Suprapubic skin (tissue), 3 donors: Measurements from ENCODE around the gene NDUFB11.

Source experiments
- CTCF ChIP-seq, 2 donors: fragments of 200-600 bp in 1 of 2; fragments of 450-650 bp in 1 of 2; sonication (generic) in 1 of 2; IDR thresholded peaks; one replicate each; pipeline ENCODE4 v1.5.1; 2016 to 2019; ENCODE audit warnings: antibody characterized with exemption in 2 of 2, mild to moderate bottlenecking in 1 of 2, moderate library complexity in 1 of 2
- EP300 ChIP-seq: sonication (generic); formaldehyde crosslinking; IDR thresholded peaks from one replicate; pipeline ENCODE4 v1.6.1; 2017; ENCODE audit warnings: antibody characterized with exemption

- no peak for TF ChIP-seq CTCF (IDR thresholded peaks at IDR 0.05)
- TF ChIP-seq EP300, result no peak
Observed at GRCh38 chrX:47172971-47173792, 28.7 kb upstream of the NDUFB11 start.
